ENCODE data around the gene GRID1. TPM values are rescaled to one million over a fixed set of nuclear protein-coding genes. Genes with fewer than 3 reads are reported as not detected.

GRID1 gene
- total RNA-seq, 1 experiment from 2014 or later: 0.37 TPM

DNA sequence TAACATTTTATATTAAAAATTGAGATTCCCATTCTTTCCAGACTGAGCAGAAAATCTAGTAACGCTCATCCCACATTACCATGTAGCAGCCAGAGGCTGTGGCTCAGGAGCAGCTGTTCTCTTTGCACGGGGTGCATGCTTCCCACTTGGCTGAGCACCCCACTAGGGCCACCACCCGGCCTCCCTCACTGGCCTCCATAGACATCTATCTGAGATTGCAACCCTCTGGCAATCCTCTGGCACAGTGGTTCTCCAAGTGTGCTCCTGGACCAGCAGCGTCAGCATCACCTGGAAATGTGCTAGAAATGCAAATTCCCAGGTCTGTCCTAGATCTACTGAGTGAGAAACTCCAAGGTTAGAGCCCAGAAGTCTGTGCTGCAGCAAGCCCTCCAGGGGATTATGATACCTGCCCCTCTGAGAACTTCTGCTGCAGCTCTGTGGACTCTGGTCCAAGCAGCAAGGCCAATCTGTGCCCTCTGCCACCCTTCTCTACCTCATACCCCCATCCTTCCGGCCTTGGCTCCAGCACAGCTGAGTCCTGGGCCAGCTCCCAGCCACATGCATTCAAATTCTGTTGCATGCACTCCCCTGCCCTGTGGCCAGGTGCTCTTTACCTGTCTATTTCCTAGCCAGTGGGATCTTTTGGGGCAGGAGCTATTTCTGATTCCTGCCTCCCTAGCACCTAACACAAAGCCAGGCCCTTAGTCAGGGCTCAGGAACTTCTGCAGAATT is 301.5 kb downstream of the GRID1 start (continued):
- no peak for TF ChIP-seq ELF4 (CRISPR knock-in tag; IDR thresholded peaks at IDR 0.05; ENCODE audit: low read depth)
- TF ChIP-seq, protein P1, sequence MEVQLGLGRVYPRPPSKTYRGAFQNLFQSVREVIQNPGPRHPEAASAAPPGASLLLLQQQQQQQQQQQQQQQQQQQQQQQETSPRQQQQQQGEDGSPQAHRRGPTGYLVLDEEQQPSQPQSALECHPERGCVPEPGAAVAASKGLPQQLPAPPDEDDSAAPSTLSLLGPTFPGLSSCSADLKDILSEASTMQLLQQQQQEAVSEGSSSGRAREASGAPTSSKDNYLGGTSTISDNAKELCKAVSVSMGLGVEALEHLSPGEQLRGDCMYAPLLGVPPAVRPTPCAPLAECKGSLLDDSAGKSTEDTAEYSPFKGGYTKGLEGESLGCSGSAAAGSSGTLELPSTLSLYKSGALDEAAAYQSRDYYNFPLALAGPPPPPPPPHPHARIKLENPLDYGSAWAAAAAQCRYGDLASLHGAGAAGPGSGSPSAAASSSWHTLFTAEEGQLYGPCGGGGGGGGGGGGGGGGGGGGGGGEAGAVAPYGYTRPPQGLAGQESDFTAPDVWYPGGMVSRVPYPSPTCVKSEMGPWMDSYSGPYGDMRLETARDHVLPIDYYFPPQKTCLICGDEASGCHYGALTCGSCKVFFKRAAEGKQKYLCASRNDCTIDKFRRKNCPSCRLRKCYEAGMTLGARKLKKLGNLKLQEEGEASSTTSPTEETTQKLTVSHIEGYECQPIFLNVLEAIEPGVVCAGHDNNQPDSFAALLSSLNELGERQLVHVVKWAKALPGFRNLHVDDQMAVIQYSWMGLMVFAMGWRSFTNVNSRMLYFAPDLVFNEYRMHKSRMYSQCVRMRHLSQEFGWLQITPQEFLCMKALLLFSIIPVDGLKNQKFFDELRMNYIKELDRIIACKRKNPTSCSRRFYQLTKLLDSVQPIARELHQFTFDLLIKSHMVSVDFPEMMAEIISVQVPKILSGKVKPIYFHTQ (CRISPR knock-in tag; IDR thresholded peaks at IDR 0.05): no peak
- TF ChIP-seq GABPB1 (CRISPR knock-in tag; IDR thresholded peaks at IDR 0.05): no peak
- TF ChIP-seq ZNF121 (CRISPR knock-in tag; IDR thresholded peaks at IDR 0.05): no peak
- TF ChIP-seq ZNF232 (CRISPR knock-in tag; IDR thresholded peaks at IDR 0.05): no peak

DNA sequence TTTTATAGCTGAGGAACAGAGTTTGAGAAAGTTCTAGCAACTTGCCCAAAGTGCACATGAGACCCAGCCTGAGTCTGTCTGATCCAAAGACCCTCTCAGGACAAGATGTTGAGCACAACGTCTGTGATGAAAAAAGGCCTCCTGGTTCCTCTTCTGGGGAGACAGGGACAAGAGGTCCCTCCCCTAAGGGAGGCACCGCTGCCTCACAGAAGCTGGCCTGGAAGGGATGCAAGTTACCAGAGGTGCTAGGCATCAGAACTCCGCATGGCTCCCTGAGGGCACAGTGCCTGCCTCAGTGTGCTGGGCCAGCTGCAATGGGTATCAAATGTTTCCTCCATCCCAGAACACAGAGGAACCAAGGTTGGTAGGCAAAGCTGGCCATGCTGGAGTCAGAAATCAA is 302.4 kb downstream of the GRID1 start:
- H3K9me3 Mint-ChIP-seq: no peaks in the 10 kb centered on the region
- POLR2A ChIA-PET: no interaction called here
- H3K4me3 Mint-ChIP-seq: no peak overlapping the region
- DNase-seq (ENCODE audit: low spot score) (no peak), ATAC-seq (no peak)
- TF ChIP-seq FOXP1 (CRISPR knock-in tag; IDR thresholded peaks at IDR 0.05; ENCODE audit: borderline replicate concordance) (no peak), HMGA2 (CRISPR knock-in tag; IDR thresholded peaks at IDR 0.05) (no peak), ELF4 (CRISPR knock-in tag; IDR thresholded peaks at IDR 0.05; ENCODE audit: low read depth) (no peak), JUN (CRISPR knock-in tag; IDR thresholded peaks at IDR 0.05) (no peak), NFE2L1 (CRISPR knock-in tag; IDR thresholded peaks at IDR 0.05) (no peak), CBFB (CRISPR knock-in tag; IDR thresholded peaks at IDR 0.05; ENCODE audit: low read depth) (no peak), ZNF396 (CRISPR knock-in tag; IDR thresholded peaks at IDR 0.05; ENCODE audit: borderline replicate concordance) (no peak), NR2C2 (CRISPR knock-in tag; IDR thresholded peaks at IDR 0.05) (no peak)
- TF ChIP-seq, protein P2, sequence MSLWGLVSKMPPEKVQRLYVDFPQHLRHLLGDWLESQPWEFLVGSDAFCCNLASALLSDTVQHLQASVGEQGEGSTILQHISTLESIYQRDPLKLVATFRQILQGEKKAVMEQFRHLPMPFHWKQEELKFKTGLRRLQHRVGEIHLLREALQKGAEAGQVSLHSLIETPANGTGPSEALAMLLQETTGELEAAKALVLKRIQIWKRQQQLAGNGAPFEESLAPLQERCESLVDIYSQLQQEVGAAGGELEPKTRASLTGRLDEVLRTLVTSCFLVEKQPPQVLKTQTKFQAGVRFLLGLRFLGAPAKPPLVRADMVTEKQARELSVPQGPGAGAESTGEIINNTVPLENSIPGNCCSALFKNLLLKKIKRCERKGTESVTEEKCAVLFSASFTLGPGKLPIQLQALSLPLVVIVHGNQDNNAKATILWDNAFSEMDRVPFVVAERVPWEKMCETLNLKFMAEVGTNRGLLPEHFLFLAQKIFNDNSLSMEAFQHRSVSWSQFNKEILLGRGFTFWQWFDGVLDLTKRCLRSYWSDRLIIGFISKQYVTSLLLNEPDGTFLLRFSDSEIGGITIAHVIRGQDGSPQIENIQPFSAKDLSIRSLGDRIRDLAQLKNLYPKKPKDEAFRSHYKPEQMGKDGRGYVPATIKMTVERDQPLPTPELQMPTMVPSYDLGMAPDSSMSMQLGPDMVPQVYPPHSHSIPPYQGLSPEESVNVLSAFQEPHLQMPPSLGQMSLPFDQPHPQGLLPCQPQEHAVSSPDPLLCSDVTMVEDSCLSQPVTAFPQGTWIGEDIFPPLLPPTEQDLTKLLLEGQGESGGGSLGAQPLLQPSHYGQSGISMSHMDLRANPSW (CRISPR knock-in tag; conservative IDR thresholded peaks at IDR 0.05; ENCODE audit: low read depth): no peak
- TF ChIP-seq, protein P1 (CRISPR knock-in tag; IDR thresholded peaks at IDR 0.05): no peak
- TF ChIP-seq, protein P3, sequence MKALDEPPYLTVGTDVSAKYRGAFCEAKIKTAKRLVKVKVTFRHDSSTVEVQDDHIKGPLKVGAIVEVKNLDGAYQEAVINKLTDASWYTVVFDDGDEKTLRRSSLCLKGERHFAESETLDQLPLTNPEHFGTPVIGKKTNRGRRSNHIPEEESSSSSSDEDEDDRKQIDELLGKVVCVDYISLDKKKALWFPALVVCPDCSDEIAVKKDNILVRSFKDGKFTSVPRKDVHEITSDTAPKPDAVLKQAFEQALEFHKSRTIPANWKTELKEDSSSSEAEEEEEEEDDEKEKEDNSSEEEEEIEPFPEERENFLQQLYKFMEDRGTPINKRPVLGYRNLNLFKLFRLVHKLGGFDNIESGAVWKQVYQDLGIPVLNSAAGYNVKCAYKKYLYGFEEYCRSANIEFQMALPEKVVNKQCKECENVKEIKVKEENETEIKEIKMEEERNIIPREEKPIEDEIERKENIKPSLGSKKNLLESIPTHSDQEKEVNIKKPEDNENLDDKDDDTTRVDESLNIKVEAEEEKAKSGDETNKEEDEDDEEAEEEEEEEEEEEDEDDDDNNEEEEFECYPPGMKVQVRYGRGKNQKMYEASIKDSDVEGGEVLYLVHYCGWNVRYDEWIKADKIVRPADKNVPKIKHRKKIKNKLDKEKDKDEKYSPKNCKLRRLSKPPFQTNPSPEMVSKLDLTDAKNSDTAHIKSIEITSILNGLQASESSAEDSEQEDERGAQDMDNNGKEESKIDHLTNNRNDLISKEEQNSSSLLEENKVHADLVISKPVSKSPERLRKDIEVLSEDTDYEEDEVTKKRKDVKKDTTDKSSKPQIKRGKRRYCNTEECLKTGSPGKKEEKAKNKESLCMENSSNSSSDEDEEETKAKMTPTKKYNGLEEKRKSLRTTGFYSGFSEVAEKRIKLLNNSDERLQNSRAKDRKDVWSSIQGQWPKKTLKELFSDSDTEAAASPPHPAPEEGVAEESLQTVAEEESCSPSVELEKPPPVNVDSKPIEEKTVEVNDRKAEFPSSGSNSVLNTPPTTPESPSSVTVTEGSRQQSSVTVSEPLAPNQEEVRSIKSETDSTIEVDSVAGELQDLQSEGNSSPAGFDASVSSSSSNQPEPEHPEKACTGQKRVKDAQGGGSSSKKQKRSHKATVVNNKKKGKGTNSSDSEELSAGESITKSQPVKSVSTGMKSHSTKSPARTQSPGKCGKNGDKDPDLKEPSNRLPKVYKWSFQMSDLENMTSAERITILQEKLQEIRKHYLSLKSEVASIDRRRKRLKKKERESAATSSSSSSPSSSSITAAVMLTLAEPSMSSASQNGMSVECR (CRISPR knock-in tag; IDR thresholded peaks at IDR 0.05; ENCODE audit: borderline replicate concordance): no peak
- TF ChIP-seq, protein P4, sequence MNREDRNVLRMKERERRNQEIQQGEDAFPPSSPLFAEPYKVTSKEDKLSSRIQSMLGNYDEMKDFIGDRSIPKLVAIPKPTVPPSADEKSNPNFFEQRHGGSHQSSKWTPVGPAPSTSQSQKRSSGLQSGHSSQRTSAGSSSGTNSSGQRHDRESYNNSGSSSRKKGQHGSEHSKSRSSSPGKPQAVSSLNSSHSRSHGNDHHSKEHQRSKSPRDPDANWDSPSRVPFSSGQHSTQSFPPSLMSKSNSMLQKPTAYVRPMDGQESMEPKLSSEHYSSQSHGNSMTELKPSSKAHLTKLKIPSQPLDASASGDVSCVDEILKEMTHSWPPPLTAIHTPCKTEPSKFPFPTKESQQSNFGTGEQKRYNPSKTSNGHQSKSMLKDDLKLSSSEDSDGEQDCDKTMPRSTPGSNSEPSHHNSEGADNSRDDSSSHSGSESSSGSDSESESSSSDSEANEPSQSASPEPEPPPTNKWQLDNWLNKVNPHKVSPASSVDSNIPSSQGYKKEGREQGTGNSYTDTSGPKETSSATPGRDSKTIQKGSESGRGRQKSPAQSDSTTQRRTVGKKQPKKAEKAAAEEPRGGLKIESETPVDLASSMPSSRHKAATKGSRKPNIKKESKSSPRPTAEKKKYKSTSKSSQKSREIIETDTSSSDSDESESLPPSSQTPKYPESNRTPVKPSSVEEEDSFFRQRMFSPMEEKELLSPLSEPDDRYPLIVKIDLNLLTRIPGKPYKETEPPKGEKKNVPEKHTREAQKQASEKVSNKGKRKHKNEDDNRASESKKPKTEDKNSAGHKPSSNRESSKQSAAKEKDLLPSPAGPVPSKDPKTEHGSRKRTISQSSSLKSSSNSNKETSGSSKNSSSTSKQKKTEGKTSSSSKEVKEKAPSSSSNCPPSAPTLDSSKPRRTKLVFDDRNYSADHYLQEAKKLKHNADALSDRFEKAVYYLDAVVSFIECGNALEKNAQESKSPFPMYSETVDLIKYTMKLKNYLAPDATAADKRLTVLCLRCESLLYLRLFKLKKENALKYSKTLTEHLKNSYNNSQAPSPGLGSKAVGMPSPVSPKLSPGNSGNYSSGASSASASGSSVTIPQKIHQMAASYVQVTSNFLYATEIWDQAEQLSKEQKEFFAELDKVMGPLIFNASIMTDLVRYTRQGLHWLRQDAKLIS (CRISPR knock-in tag; IDR thresholded peaks at IDR 0.05; ENCODE audit: borderline replicate concordance): no peak
- no peaks in the 10 kb centered on the region for H3K4me1 Mint-ChIP-seq
- no peaks in the 10 kb centered on the region for H3K36me3 Mint-ChIP-seq
- H3K27ac Mint-ChIP-seq: no peak overlapping the region
- H3K27me3 Mint-ChIP-seq (ENCODE audit: low read depth): no peaks in the 10 kb centered on the region
- CTCF ChIA-PET: no interaction called here

All from WTC11 (cell line).